NCI-H187 (cell line): ENCODE data around the gene FBXW4.

Source experiments
- DNase-seq, 2 experiments: peaks; one replicate each; lab custom pipeline; 2025; lab: John Stamatoyannopoulos, UW

The FBXW4 gene

GRCh38 chr10:101566333-101567164, 128.4 kb downstream of the FBXW4 start:
- DNase-seq: peak; percentile 36 to 39

GRCh38 chr10:101565936-101566332, 129.0 kb downstream of the FBXW4 start:
- DNase-seq: peak in 1 of 2 experiments; percentile 39

DNA sequence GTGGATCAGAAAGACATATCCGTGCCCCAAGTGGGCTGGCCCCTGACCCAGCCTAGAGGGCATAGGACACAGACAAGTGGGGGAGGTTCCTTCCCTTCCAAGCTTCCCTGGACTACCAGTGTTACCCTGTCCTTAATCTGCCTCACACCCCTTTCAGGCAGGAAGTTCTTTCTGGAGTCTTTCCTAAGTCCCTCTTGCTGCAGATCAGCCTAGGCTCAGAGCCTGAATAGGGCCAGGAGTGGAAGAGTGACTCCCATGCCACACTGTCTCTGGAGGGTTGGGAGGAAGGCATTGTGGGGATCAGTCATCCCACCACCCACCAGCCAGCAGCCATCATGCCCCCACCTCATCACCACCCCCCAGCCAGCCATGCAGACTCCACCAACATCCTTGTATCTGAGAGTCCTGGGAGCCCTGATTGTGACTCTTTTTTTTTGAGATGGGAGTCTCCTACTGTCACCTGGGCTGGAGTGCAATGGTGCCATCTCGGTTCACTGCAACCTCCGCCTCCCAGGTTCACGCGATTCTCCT, 129.5 kb downstream of the FBXW4 start:
- no peak for DNase-seq

DNA sequence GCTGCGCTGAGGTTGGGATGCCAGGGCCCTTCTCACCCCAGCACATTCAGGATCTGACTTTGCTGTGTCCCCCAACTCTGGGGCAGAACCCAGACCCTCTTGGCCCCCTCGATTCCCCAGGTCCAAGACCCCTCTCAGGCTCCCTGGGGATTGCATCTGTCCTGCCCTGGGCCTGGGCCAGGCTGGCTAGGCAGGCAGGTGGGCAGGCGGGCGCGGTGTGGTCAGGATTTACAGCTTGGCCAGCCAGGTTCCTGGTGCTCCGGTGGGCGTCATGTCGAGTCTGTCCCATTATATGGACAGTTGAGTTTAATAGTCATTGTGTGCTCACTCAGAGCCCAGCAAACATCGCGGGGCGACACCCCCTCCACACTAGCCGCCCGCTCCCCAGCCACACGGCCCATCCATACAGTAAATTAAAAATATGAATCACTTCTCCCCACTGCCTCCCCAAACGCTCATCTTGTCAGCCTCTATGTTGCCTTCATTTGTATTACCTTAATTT, 130.4 kb downstream of the FBXW4 start:
- DNase-seq: no peak

- DNase-seq: no peak
These were observed 131.4 kb downstream of the FBXW4 start for GRCh38 chr10:101563497-101564040.

DNA sequence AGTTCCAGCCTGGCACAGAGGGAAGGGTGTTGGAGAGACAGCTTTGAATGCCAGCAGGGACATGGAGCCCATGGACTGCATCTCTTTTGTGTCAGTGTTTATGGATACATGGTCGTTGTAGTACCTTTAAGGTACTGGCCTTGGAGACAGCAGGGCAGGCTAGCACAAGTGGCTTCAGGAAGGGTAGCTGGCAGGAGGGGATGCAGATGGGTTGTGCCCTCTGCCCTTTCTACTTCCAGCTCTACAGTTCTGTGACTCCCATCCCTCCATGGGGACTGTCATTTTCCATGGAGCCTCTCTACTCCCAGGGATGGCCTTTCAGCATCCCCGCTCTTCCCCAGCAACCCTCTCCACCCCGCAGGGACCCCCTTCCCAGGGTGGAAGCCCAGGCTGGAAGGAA, 132.0 kb downstream of the FBXW4 start:
- no peak for DNase-seq

DNA sequence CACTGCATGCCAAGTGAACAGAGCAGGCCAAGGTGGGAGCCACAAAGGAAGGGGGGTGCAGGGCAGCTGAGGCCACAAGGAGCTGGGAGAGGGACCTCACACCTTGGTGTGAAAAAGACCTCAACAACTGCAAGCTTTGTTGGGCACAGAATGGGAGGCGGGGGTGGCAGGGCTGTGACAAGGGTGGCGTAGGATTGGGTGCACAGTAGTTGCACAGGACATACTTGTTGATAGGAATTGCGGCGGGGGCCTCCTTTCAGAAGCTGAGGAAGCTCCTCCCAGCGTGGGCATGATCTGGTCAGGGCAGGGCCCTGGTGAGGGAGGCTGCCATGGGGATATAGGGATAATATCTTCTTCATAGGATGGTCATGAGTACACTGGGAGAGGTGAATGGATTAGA, 132.7 kb downstream of the FBXW4 start:
- DNase-seq: no peak

- DNase-seq: no peak
These were observed 133.7 kb downstream of the FBXW4 start for GRCh38 chr10:101561068-101561915.
